Erythroblast (primary cell): ENCODE results near the gene SAE1.

Source experiments
- DNase-seq, 2 experiments: peaks; one replicate each; lab custom pipeline; 2025; lab: John Stamatoyannopoulos, UW
- GATA1 ChIP-seq: IDR thresholded peaks from 2 replicates; pipeline ENCODE4 v1.6.1; 2011; ENCODE audit warnings: low read depth, mild to moderate bottlenecking, control low read depth, low read length, moderate library complexity
- POLR2A ChIP-seq: IDR thresholded peaks from 2 replicates; pipeline ENCODE4 v1.6.1; 2011; ENCODE audit warnings: mild to moderate bottlenecking, low read length

SAE1 gene

GRCh38 chr19:47153266-47153665 lies 22.6 kb downstream of the SAE1 start:
- DNase-seq: no peak
- no peak for TF ChIP-seq POLR2A
- TF ChIP-seq GATA1: no peak

DNA sequence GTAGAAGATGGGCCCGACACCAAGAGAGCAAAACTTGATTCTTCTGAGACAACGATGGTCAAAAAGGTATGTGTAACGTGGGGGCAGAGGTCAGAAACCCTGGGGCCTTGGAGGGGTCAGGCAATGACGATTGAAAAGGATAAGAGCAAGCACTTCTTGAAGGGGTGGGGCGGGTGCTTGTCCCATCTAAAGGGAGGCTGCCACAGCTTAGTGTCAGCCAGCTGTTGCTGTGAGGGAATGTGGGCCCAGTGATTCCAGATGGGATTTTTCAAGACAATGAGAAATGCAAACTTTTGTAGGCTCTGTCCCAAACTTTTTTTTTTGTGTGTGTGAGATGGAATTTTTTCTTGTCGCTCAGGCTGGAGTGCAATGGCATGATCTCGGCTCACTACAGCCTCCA lies 24.5 kb downstream of the SAE1 start:
- DNase-seq: no peak
- TF ChIP-seq GATA1 (no peak), POLR2A (no peak)

- no peak for DNase-seq
- no peak for TF ChIP-seq GATA1
These were observed 26.3 kb downstream of the SAE1 start for GRCh38 chr19:47156861-47157430.

DNA sequence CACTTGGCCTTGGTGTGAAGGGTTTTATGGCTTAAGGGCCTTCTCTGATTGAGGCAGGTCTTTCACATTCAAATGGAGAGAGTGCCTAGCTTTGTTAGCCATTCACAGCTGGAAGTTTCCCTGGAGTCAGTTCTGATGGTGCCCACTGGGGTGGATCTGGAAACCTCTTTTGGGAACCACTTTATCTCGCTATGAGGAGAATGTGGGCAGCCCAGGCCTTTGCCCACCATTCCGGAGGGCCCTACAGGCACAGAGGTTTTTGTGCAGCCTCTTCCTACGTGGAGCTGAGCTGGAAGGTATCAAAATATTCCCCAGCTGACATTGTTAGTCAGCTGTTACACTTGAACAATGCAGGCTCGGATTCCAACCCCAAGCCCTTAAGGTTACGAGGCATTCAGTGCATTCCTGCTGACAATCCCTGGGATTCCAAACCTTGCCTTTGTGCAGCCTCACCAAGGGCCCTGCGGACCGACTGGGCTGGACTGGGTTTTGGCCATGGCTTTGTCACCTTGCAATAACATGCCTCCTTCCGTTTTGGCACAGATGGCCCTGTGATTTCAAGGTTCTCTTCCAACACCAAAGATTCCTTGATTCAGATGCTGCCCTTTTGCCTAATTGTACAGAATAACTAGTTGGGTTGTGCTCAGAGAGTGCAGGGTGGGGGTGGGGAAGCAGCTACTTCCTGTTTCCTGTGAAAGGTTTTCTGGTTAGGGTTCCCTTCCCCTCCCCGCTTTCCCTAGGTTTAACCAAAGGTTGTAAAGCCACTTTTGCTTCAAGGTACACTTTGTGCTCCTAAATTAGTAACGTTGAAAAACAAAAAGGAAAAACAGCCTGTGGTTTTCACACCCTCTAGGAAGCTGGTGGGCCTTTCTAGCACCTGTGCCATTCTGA lies 27.0 kb downstream of the SAE1 start:
- no peak for TF ChIP-seq GATA1
- TF ChIP-seq POLR2A: no peak
- no peak for DNase-seq

DNA sequence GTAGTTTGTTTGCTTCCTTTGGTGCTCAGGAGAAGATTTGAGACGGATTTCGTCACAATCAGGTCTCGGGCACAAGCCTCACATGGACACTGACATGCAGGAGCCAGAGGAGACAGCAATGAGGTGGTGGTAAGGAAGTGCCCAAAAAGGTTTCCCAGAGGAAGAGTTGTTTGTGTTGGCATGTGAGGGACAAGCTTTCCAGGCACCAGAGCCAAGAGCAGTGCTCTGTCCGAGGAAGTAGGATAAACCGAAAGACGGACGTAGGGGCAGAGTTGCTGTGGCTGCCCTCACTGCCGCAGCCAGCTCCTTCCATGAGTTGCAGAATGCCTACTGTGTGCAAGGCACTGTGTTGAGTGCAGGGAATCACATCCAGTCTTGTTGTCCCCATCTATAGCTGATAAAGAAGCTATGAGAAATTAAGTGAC lies 27.7 kb downstream of the SAE1 start:
- TF ChIP-seq GATA1: no peak
- DNase-seq: no peak

- DNase-seq: no peak
- TF ChIP-seq GATA1 (no peak), POLR2A (no peak)
These were observed 28.4 kb downstream of the SAE1 start for GRCh38 chr19:47158879-47159503.

DNA sequence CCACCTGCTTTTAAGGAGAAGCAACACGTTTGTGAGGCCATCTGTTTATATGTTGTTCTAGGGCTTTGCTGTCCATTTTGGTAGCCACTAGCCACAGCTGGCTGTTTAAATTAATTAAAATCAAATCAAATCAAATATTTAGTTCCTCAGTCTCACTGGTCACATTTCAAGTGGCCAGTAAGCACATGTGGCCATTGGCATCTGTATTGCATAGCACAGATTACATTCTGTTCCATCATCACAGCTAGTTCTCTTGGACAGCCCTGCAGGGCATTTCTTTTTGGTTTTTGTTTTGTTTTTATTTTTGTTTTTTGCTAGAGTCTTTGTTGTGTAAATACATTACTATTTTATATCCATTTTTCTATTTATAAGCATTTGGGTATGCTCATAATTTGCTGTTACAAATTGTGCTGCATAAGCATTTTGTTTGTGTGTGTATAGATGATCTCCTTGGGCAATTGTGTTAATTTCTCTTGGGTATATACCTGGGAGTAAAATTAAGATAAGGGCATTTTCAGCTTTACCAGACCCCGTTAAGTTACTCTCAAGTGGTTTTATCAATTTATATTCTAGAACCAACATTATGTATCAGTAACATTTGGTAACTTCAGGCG lies 31.3 kb downstream of the SAE1 start:
- TF ChIP-seq GATA1 (no peak), POLR2A (no peak)
- DNase-seq: no peak

DNA sequence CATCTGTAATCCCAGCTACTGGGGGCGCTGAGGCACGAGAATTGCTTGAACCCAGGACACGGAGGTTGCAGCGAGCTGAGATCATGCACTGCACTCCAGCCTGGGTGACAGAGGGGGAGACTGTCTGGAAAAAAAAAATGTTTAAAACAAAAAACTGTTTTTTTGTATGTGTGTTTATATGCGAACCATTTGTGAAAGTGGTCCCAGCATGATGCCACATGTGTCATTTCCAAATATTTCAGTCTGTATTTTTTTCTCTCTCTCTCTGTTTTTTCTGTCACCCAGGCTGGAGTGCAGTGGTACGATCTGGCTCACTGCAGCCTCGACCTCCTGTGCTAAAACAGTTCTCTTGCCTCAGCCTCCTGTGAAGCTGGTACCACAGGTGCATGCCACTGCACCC lies 37.4 kb downstream of the SAE1 start:
- TF ChIP-seq POLR2A (no peak), GATA1 (no peak)
- no peak for DNase-seq

DNA sequence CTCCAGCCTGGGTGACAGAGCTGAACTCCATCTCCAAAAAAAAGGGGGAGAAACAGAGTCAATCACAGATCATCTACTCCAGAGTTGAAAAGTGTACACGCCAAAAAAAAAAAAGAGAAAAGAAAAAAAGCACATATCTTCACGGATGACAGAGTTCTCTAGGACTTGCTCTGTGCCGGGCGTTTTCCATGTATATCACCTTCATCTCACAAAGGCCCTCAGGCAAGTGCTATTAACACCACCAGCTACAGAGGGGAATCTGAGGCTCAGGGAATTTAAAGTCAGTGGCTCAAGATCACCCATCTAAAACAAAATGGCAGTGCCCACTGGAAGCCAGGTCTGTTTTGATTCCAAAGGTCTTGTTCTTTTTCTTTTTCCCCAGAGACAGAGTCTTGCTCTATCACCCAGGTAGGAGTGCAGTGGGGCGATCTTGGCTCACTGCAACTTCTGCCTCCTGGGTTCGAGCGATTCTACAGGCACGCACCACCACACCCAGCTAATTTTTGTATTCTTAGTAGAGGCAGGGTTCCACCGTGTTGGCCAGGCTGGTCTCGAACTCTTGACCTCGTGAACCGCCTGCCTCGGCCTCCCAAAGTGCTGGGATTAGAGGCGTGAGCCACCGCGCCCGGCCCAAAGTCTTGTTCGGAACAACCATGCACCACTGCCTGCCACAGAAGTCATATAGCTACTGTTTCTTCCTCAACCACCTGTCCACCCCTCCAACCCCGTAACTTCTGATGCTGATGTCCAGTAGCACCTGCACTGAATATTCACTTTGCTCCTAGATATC lies 42.2 kb downstream of the SAE1 start:
- DNase-seq: no peak
- TF ChIP-seq GATA1 (no peak), POLR2A (no peak)

DNA sequence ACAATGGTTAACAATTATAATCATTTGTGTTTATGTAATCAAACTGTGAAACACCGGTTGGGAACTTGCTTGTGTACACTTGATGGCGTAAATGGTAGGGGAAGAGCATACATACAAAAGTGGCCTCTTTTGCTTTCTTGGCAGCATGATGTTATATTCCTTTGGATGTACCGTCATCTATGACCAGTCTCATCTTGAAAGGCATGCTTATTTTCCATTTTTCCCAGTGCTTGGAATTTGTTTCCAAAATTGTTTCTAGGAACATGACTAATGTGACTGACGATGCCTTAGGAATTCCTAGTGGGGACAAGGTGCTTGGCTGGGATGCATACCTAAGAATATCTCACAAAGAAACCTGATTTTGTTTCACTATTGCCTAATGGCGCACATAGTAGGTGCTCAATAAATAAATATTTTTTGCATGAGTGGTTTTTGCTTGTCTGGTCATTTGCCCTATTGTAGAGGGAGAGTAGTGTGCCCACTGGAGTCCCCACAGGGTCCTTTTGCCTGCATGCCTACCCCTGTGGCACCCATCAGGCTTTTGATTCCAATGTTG lies 45.5 kb downstream of the SAE1 start:
- DNase-seq: no peak

GRCh38 chr19:47176627-47177090 lies 46.0 kb downstream of the SAE1 start:
- no peak for TF ChIP-seq POLR2A
- TF ChIP-seq GATA1: no peak
- DNase-seq: no peak

More for the DNA sequence above, 45.5 kb downstream of the SAE1 start:
- no peak for TF ChIP-seq GATA1

- no peak for TF ChIP-seq POLR2A
- no peak for TF ChIP-seq GATA1
These were observed 49.1 kb downstream of the SAE1 start for GRCh38 chr19:47179653-47180310.

More at GRCh38 chr19:47179653-47180310, 49.1 kb downstream of the SAE1 start:
- DNase-seq: no peak
